Pancreas (tissue), 10 donors: ENCODE results near the gene TBX21. TPM values are rescaled to one million over a fixed set of nuclear protein-coding genes. Genes with fewer than 3 reads are reported as not detected.

Experiments
- ATAC-seq, 4 donors: fragments of 200-7000 bp; cut with Tn5 transposase; one replicate each; pipeline versions ENCODE4 v1.8.0 to v1.9.1; 2020; ENCODE audit warnings: mild to moderate bottlenecking in 4 of 4, moderate library complexity in 4 of 4
- DNase-seq, 6 donors: peaks; one replicate each; pipeline ENCODE4 v3.0.0-alpha.2; 2020
- FAIRE-seq: peaks from 2 replicates; lab custom pipeline; 2012; peaks lifted over from hg19 to GRCh38; lab: Jason Lieb, UNC
- H3K27ac ChIP-seq, 4 donors: fragments of 200-600 bp; sonication (generic); 1 replicate in 3 of 4; 2 replicates in 1 of 4; pipeline versions ENCODE4 v1.5.0 to v1.8.0; 2020
- H3K27me3 ChIP-seq, 4 donors: fragments of 200-600 bp; one replicate each; pipeline ENCODE4 v1.8.0; 2021
- H3K36me3 ChIP-seq, 3 donors: fragments of 200-600 bp; sonication (generic) in 1 of 3; one replicate each; pipeline versions ENCODE4 v1.5.0 to v1.8.0; 2020 to 2021
- H3K4me1 ChIP-seq, 3 donors: fragments of 200-600 bp; one replicate each; pipeline ENCODE4 v1.8.0; 2021
- H3K4me3 ChIP-seq, 4 donors: fragments of 200-600 bp; sonication (generic) in 2 of 4; one replicate each; pipeline versions ENCODE4 v1.5.0 to v1.8.0; 2020 to 2021
- H3K9me3 ChIP-seq, 4 donors: fragments of 200-600 bp; one replicate each; pipeline ENCODE4 v1.8.0; 2021
- CTCF ChIP-seq, 4 donors: fragments of 200-600 bp; sonication (generic) in 3 of 4; IDR thresholded peaks; one replicate each; pipeline versions ENCODE4 v1.5.0 to v1.8.0; 2021; ENCODE audit warnings: antibody characterized with exemption in 4 of 4
- WGBS, 2 donors: extraction: QIAGEN DNeasy Blood & Tissue Kit; methylation state at CpG; one replicate each; pipeline ENCODE4 v1.1.7; 2013; 5-methylcytosine and 5-hydroxymethylcytosine counted together
- intact Hi-C, 3 donors: fragments of 100-400 bp; cut with DNase I; formaldehyde crosslinking; loops; one replicate each; pipeline versions ENCODE4 v1.11.1 to v1.14.2; 2022
- polyA plus RNA-seq, 2 donors: library from polyadenylated mRNA; stranded (reverse); fragments of 200-250 nt; gene quantifications; one replicate each; pipeline ENCODE4 v1.2.3, GENCODE V29; 2013
- total RNA-seq, 6 donors: library from RNA; stranded (reverse); fragmentation: NEBNext Ultra II Directional in 4 of 6; extraction: Animal tissue kit (Norgen Biotek cat#: 25700) in 4 of 6; gene quantifications; one replicate each; pipeline versions ENCODE4 v1.2.1 to v1.2.4, GENCODE V29; 2021 to 2023
- donor health status: healthy with polysubstance abuse.
- donor health status: DM: no; HTN: no; CAD: no; lungs with moderate emphysema.
- donor health status: DM: no; HTN: no; CAD: no.
- donor health status: control.
- donor health status: control.
- donor health status: Bipolar disorder and iron deficiency.
- donor health status: DM: yes; HTN: yes; CAD: no.
- donor health status: DM: no; HTN: no; CAD: no.
- donor health status: DM: no; HTN: no; CAD: no.
- donor health status: DM: yes; HTN: yes; CAD: no.

The TBX21 gene
- total and polyA plus RNA-seq, 8 donors, result 0.09 to 0.40 (median 0.17) TPM; not detected in 2

- H3K4me1 ChIP-seq, result no peaks in the 10 kb centered on the region
- 49 to 51% methylated on average over 12 of the region's 12 CpGs for WGBS, 2 donors
- intact Hi-C loops, result no loop called here
- no peak for TF ChIP-seq CTCF (IDR thresholded peaks at IDR 0.05)
- H3K27me3 ChIP-seq, result peaks cover 0 to 11% (median 3%) of the 10 kb centered on the region in 4 donors
- no peak overlapping the region for H3K27ac ChIP-seq
- no peak for ATAC-seq
- peak overlapping the region in 2 of 4 donors; percentile 27 to 51 for H3K4me3 ChIP-seq
- H3K9me3 ChIP-seq, result no peaks in the 10 kb centered on the region
- H3K36me3 ChIP-seq, result no peaks in the 10 kb centered on the region
- FAIRE-seq, result no peak
- DNase-seq, result peak in 1 of 6 donors; percentile 32
These were observed 513 bp upstream of the TBX21 start for GRCh38 chr17:47732399-47733046.

- Histone ChIP-seq H3K27me3 (peaks cover 0 to 11% (median 3%) of the 10 kb centered on the region in 4 donors), H3K4me3 (peak overlapping the region in 3 of 4 donors; percentile 10 to 51 (median 27)), H3K4me1 (no peaks in the 10 kb centered on the region), H3K9me3 (no peaks in the 10 kb centered on the region), H3K27ac (no peak overlapping the region), H3K36me3 (no peaks in the 10 kb centered on the region)
- no peak for TF ChIP-seq CTCF (IDR thresholded peaks at IDR 0.05)
- peak; percentile 25 to 51 (median 36) for ATAC-seq
- no peak for FAIRE-seq
- WGBS, 2 donors, result 9 to 11% methylated on average over 43 to 60 of the region's 60 CpGs
- peak in 1 of 6 donors; percentile 51 for DNase-seq
- intact Hi-C loops, result no loop called here
These were observed 806 bp downstream of the TBX21 start for GRCh38 chr17:47733674-47734410.

GRCh38 chr17:47735139-47735464 is 2.1 kb downstream of the TBX21 start:
- TF ChIP-seq CTCF (IDR thresholded peaks at IDR 0.05), result no peak
- H3K36me3 ChIP-seq, result no peaks in the 10 kb centered on the region
- no peak overlapping the region for H3K27ac ChIP-seq
- DNase-seq (no peak), ATAC-seq (no peak), FAIRE-seq (no peak)
- H3K4me3 ChIP-seq, result no peak overlapping the region
- peaks cover 0 to 11% (median 3%) of the 10 kb centered on the region in 4 donors for H3K27me3 ChIP-seq
- no peaks in the 10 kb centered on the region for H3K9me3 ChIP-seq
- H3K4me1 ChIP-seq, result no peaks in the 10 kb centered on the region
- intact Hi-C loops, result no loop called here
- 61 to 69% methylated on average over 3 of the region's 3 CpGs for WGBS, 2 donors

GRCh38 chr17:47735536-47736011 is 2.5 kb downstream of the TBX21 start:
- Histone ChIP-seq H3K36me3 (no peaks in the 10 kb centered on the region), H3K4me3 (no peak overlapping the region)

More at GRCh38 chr17:47735536-47736011, 2.5 kb downstream of the TBX21 start:
- H3K27me3 ChIP-seq, result peaks cover 0 to 11% (median 3%) of the 10 kb centered on the region in 4 donors
- no peak overlapping the region for H3K27ac ChIP-seq
- FAIRE-seq, result no peak
- no peak for ATAC-seq
- peak in 1 of 6 donors; percentile 32 for DNase-seq
- 88 to 89% methylated on average over 3 of the region's 3 CpGs for WGBS, 2 donors
- no peak for TF ChIP-seq CTCF (IDR thresholded peaks at IDR 0.05)
- intact Hi-C loops, result no loop called here
- H3K9me3 ChIP-seq, result no peaks in the 10 kb centered on the region
- no peaks in the 10 kb centered on the region for H3K4me1 ChIP-seq
